GM23248 (cell line): ENCODE data around the gene EFHC1. TPM values are rescaled to one million over a fixed set of nuclear protein-coding genes. Genes with fewer than 3 reads are reported as not detected.

ENCODE experiments used
- DNase-seq: peaks from one replicate; pipeline ENCODE4 v3.0.0-alpha.2; 2015
- H2AFZ ChIP-seq: fragments of 200-600 bp; sonication (generic); 2 replicates; pipeline ENCODE4 v1.6.1; 2016; ENCODE audit warnings: antibody characterized with exemption
- H3F3A ChIP-seq: fragments of 200-600 bp; sonication (generic); 2 replicates; pipeline ENCODE4 v1.6.1; 2016; ENCODE audit warnings: mild to moderate bottlenecking, antibody characterized with exemption, mixed run types; ENCODE audit not compliant: insufficient read depth
- H3K27ac ChIP-seq: fragments of 200-600 bp; sonication (generic); 2 replicates; pipeline ENCODE4 v1.5.1; 2016; ENCODE audit warnings: mild to moderate bottlenecking
- H3K27me3 ChIP-seq: fragments of 200-600 bp; sonication (generic); replicated peaks from 2 replicates; pipeline ENCODE4 v1.6.1; 2016; ENCODE audit warnings: mild to moderate bottlenecking; ENCODE audit not compliant: insufficient read depth
- H3K36me3 ChIP-seq: fragments of 200-600 bp; sonication (generic); 2 replicates; pipeline ENCODE4 v1.6.1; 2016; ENCODE audit warnings: low read depth, mild to moderate bottlenecking
- H3K4me1 ChIP-seq: fragments of 200-600 bp; sonication (generic); 2 replicates; pipeline ENCODE4 v1.6.1; 2016; ENCODE audit warnings: mild to moderate bottlenecking; ENCODE audit not compliant: insufficient read depth
- H3K4me2 ChIP-seq: fragments of 200-600 bp; sonication (generic); one replicate; pipeline ENCODE4 v1.6.1; 2016; ENCODE audit warnings: mild to moderate bottlenecking; ENCODE audit not compliant: unreplicated experiment
- H3K4me3 ChIP-seq: fragments of 200-600 bp; sonication (generic); 2 replicates; pipeline ENCODE4 v1.5.1; 2016; ENCODE audit warnings: mild to moderate bottlenecking
- H3K79me2 ChIP-seq: fragments of 200-600 bp; sonication (generic); 2 replicates; pipeline ENCODE4 v1.6.1; 2016; ENCODE audit warnings: mild to moderate bottlenecking; ENCODE audit not compliant: insufficient read depth
- H3K9ac ChIP-seq: fragments of 200-600 bp; sonication (generic); 2 replicates; pipeline ENCODE4 v1.6.1; 2016; ENCODE audit warnings: mild to moderate bottlenecking
- H3K9me2 ChIP-seq: fragments of 200-600 bp; sonication (generic); 2 replicates; pipeline ENCODE4 v1.6.1; 2016; ENCODE audit warnings: mixed run types, mild to moderate bottlenecking, moderate library complexity; ENCODE audit not compliant: insufficient read depth
- H3K9me3 ChIP-seq: fragments of 200-600 bp; sonication (generic); one replicate; pipeline ENCODE4 v1.6.1; 2017; ENCODE audit warnings: low read depth
- H4K20me1 ChIP-seq: fragments of 200-600 bp; sonication (generic); 2 replicates; pipeline ENCODE4 v1.6.0; 2016; ENCODE audit not compliant: insufficient read depth
- EZH2 ChIP-seq: fragments of 200-600 bp; sonication (generic); IDR thresholded peaks from 2 replicates; pipeline ENCODE4 v1.6.1; 2018; ENCODE audit warnings: antibody characterized with exemption, mild to moderate bottlenecking; ENCODE audit not compliant: insufficient read depth, poor library complexity, severe bottlenecking
- EZH2phosphoT487 ChIP-seq: fragments of 200-600 bp; sonication (generic); IDR thresholded peaks from 2 replicates; pipeline ENCODE4 v1.6.1; 2018; ENCODE audit warnings: antibody characterized with exemption, moderate library complexity, mild to moderate bottlenecking, low read depth; ENCODE audit not compliant: insufficient read depth
- WGBS, 2 experiments: methylation state at CpG; one replicate each; pipeline ENCODE4 v1.1.6; 2015 to 2017; ENCODE audit warnings: low lambda C conversion rate in 2 of 2, low coverage in 1 of 2; ENCODE audit errors: missing lambda C conversion rate in 2 of 2; 5-methylcytosine and 5-hydroxymethylcytosine counted together
- in situ Hi-C: fragments of 300-500 bp; cut with MboI; formaldehyde crosslinking; loops from 2 replicates; pipeline ENCODE4 v1.15.0; 2020
- polyA plus RNA-seq: library from polyadenylated mRNA; unstranded; fragments of >200 nt; fragmentation: Nextera tagmentation; extraction: Ambion mirVana; gene quantifications from 2 replicates; pipeline ENCODE4 v1.2.1, GENCODE V29; 2016
- total RNA-seq: library from RNA; depleted of rRNA; stranded (reverse); fragments of >200 nt; shearing (Covaris generic); gene quantifications from 2 replicates; pipeline ENCODE4 v1.2.3, GENCODE V29; 2014

EFHC1 gene
- total and polyA plus RNA-seq, 2 experiments from 2014 or later, result 29.7 to 36.1 TPM

DNA sequence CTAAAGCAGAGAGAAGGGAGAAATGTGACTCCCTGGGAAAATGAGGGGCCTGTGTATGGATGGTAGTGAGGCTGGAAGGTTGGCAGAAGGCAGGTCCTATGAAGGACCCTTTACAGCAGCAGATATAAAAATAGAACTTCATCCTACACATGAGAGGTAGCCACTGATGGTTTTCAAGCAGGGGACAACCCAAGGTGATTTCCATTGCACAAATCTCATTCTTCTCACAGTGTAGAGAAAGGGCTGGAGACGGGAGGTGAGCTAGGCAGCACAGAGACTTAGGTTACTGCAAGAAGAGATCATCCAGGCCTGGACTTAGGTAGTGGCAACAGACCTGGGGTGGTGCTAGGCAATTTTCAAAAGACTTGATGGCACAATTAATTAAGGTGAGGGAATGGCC is 126.0 kb downstream of the EFHC1 start:
- peaks cover 96% of the 10 kb centered on the region for H3K4me1 ChIP-seq
- no peaks in the 10 kb centered on the region for H3K27me3 ChIP-seq
- 94 to 96% methylated on average over 1 of the region's 1 CpG for WGBS, 2 experiments
- peaks cover 100% of the 10 kb centered on the region for H3K79me2 ChIP-seq
- H3K36me3 ChIP-seq, result peaks cover 9% of the 10 kb centered on the region; the same call in 1 of the 2 replicates
- peak overlapping the region; percentile 87 for H3K27ac ChIP-seq
- TF ChIP-seq EZH2phosphoT487, result no peak
- no peak for TF ChIP-seq EZH2
- H3K9me3 ChIP-seq, result no peaks in the 10 kb centered on the region
- no peak overlapping the region for H3K4me2 ChIP-seq
- H3K9me2 ChIP-seq, result no peaks in the 10 kb centered on the region
- H3K4me3 ChIP-seq, result no peak overlapping the region
- no peaks in the 10 kb centered on the region for H4K20me1 ChIP-seq
- no peak overlapping the region for H2AFZ ChIP-seq
- no peak overlapping the region for H3K9ac ChIP-seq
- in situ Hi-C loops, result no loop called here
- peaks cover 82% of the 10 kb centered on the region for H3F3A ChIP-seq
- DNase-seq, result no peak

DNA sequence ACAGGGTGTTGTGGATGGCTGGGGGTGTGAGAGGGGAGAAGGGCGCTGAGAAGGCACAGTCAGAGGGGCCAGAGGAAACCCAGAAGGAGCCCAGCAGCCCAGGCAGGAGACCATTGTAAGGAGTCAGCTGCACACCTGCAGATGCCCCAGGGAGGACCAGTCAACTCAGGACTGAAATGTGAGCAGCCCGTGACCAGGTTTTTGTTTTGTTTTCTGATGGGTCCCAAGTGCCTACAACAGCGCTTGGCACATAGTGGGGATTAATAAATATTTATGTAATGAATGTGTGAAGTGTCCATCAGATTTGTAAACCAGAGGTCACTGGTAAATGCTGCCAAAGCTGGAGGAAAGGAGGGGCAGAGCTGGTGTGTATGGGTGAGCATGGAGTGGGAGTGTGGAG is 126.5 kb downstream of the EFHC1 start:
- Histone ChIP-seq H4K20me1 (no peaks in the 10 kb centered on the region), H3K4me1 (peaks cover 96% of the 10 kb centered on the region), H3K79me2 (peaks cover 100% of the 10 kb centered on the region), H3K27ac (peak overlapping the region; percentile 87), H3K4me3 (no peak overlapping the region), H3K9me2 (no peaks in the 10 kb centered on the region), H2AFZ (no peak overlapping the region), H3K27me3 (no peaks in the 10 kb centered on the region), H3K9ac (no peak overlapping the region), H3K36me3 (peaks cover 9% of the 10 kb centered on the region; the same call in 1 of the 2 replicates), H3K9me3 (no peaks in the 10 kb centered on the region), H3F3A (peaks cover 82% of the 10 kb centered on the region), H3K4me2 (peak overlapping the region; percentile 61)
- TF ChIP-seq EZH2 (no peak), EZH2phosphoT487 (no peak)
- no peak for DNase-seq
- 96% methylated on average over 3 of the region's 3 CpGs for WGBS, 2 experiments
- in situ Hi-C loops, result no loop called here

DNA sequence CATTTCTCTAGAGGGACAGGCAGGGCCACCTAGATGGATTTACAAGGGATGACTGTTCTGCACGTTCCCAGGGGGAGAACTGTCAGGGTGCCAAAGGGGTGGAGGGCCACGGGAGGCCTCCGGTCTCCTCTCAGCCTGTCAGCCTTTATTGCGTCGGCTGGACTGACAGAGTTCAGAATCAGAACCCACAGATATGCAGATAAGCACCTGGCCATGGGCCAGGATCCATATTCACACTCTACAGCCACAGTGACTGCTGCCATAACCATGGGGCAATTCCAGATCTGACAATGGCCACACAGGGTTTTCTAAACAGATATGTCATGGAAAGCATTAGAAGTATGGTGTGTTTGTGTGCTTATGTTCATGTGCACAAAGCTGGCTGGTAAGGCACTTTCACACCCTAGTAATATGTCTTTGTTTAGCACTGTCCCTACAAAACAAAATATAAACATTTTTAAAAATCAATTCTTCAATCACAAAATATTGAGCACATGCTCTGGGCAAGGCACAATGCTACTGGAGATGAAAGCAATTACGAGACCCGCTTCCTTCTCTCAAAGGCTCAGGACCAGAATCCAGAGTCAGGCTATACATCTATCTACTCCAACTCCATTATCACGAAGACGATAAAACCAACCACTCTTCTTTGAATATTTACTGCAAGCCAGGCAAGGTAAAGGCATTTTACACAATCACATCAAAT is 127.7 kb downstream of the EFHC1 start:
- peaks cover 82% of the 10 kb centered on the region for H3F3A ChIP-seq
- H3K36me3 ChIP-seq, result 0 out of 2 replicates have a peak, but pooled peaks cover 9% of the 10 kb centered on the region
- no peaks in the 10 kb centered on the region for H3K9me3 ChIP-seq
- H4K20me1 ChIP-seq, result no peaks in the 10 kb centered on the region
- peak overlapping the region; percentile 30 for H3K9ac ChIP-seq
- H3K9me2 ChIP-seq, result no peaks in the 10 kb centered on the region
- no peak for DNase-seq
- H3K4me2 ChIP-seq, result peak overlapping the region; percentile 61
- H3K27ac ChIP-seq, result peak overlapping the region; percentile 87
- H3K27me3 ChIP-seq, result no peaks in the 10 kb centered on the region
- in situ Hi-C loops, result no loop called here
- TF ChIP-seq EZH2phosphoT487 (no peak), EZH2 (no peak)
- WGBS, 2 experiments, result 50 to 51% methylated on average over 9 of the region's 9 CpGs
- H3K4me1 ChIP-seq, result peaks cover 96% of the 10 kb centered on the region
- no peak overlapping the region for H3K4me3 ChIP-seq
- no peak overlapping the region for H2AFZ ChIP-seq
- H3K79me2 ChIP-seq, result peaks cover 100% of the 10 kb centered on the region

DNA sequence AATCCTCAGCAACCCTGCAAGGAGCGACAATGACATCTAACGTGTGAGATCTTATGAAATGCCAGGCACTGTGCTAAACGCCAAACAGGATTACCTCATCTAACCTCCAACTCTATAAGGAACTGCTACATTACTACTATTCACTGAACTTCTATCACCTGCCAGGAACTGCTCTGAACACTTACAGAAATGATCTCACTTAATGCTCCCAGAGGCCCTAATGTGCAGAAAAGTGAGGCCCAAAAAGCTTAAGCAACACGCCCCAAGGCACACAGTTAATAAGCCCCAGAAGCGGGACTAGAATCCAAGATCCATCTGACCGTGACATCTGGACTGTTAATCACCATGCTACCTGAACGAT is 128.2 kb downstream of the EFHC1 start:
- Histone ChIP-seq H3K27me3 (no peaks in the 10 kb centered on the region), H3K9me2 (no peaks in the 10 kb centered on the region), H3K9ac (peak overlapping the region; percentile 30), H2AFZ (no peak overlapping the region), H3K4me2 (peak overlapping the region; percentile 61), H3F3A (peaks cover 82% of the 10 kb centered on the region), H3K9me3 (no peaks in the 10 kb centered on the region), H3K79me2 (peaks cover 100% of the 10 kb centered on the region), H3K36me3 (0 out of 2 replicates have a peak, but pooled peaks cover 9% of the 10 kb centered on the region), H3K27ac (peak overlapping the region; percentile 87), H4K20me1 (no peaks in the 10 kb centered on the region), H3K4me3 (no peak overlapping the region), H3K4me1 (peaks cover 96% of the 10 kb centered on the region)
- in situ Hi-C loops, result no loop called here
- WGBS, 2 experiments, result 49 to 50% methylated on average over 7 of the region's 7 CpGs
- peak; percentile 56 for DNase-seq
- TF ChIP-seq EZH2phosphoT487 (no peak), EZH2 (no peak)
